Heart left ventricle (tissue), 16 donors: ENCODE data around the gene GFRA4. TPM values are rescaled to one million over a fixed set of nuclear protein-coding genes. Genes with fewer than 3 reads are reported as not detected.

Experiments
- ATAC-seq, 4 donors: fragments of 200-7000 bp; cut with Tn5 transposase; one replicate each; pipeline ENCODE4 v1.9.1; 2020 to 2022; ENCODE audit warnings: moderate library complexity in 4 of 4, mild to moderate bottlenecking in 3 of 4, moderate number of reproducible peaks in 1 of 4
- DNase-seq, 5 donors: peaks; one replicate each; pipeline ENCODE4 v3.0.0-alpha.2; 2020
- H3K27ac ChIP-seq, 12 donors: fragments of 200-600 bp; sonication (generic) in 4 of 12; one replicate each; pipeline versions ENCODE4 v1.5.0 to v1.8.0; 2016 to 2022; ENCODE audit warnings: mild to moderate bottlenecking in 2 of 12
- H3K27me3 ChIP-seq, 9 donors: fragments of 200-600 bp; sonication (generic) in 2 of 9; one replicate each; pipeline versions ENCODE4 v1.5.1 to v1.8.0; 2016 to 2022; ENCODE audit warnings: mild to moderate bottlenecking in 3 of 9
- H3K36me3 ChIP-seq, 9 donors: fragments of 200-600 bp; sonication (generic) in 2 of 9; one replicate each; pipeline versions ENCODE4 v1.5.0 to v1.8.0; 2018 to 2022; ENCODE audit warnings: mild to moderate bottlenecking in 2 of 9
- H3K4me1 ChIP-seq, 12 donors: fragments of 200-600 bp; sonication (generic) in 4 of 12; one replicate each; pipeline versions ENCODE4 v1.5.0 to v1.8.0; 2016 to 2022; ENCODE audit warnings: mild to moderate bottlenecking in 3 of 12
- H3K4me3 ChIP-seq, 12 donors: fragments of 200-600 bp; sonication (generic) in 4 of 12; one replicate each; pipeline versions ENCODE4 v1.5.0 to v1.8.0; 2017 to 2022; ENCODE audit warnings: mild to moderate bottlenecking in 9 of 12, moderate library complexity in 4 of 12
- H3K9me3 ChIP-seq, 12 donors: fragments of 200-600 bp; sonication (generic) in 4 of 12; one replicate each; pipeline versions ENCODE4 v1.5.0 to v1.8.0; 2016 to 2022; ENCODE audit warnings: mild to moderate bottlenecking in 1 of 12
- CTCF ChIP-seq, 12 donors: fragments of 200-600 bp; sonication (generic) in 4 of 12; IDR thresholded peaks; one replicate each; pipeline versions ENCODE4 v1.5.0 to v1.8.0; 2018 to 2022; ENCODE audit warnings: antibody characterized with exemption in 12 of 12, mild to moderate bottlenecking in 5 of 12
- POLR2A ChIP-seq, 2 donors: fragments of 450-650 bp; IDR thresholded peaks; one replicate each; pipeline ENCODE4 v1.6.1; 2017; ENCODE audit warnings: antibody characterized with exemption in 2 of 2, mild to moderate bottlenecking in 2 of 2, moderate library complexity in 2 of 2
- whole genome bisulfite sequencing, 4 donors: extraction: QIAGEN DNeasy Blood & Tissue Kit in 2 of 4; methylation state at CpG; one replicate each; pipeline versions ENCODE4 v1.1.5 to v1.1.7; 2013 to 2018; 5-methylcytosine and 5-hydroxymethylcytosine counted together
- intact Hi-C, 10 donors: fragments of 100-400 bp; cut with DNase I; formaldehyde crosslinking; loops; one replicate each; pipeline versions ENCODE4 v1.11.1 to v1.14.2; 2022
- polyA plus RNA-seq, 2 donors: library from polyadenylated mRNA; stranded (reverse); fragments of 200-250 nt; gene quantifications; one replicate each; pipeline ENCODE4 v1.2.3, GENCODE V29; 2013
- total RNA-seq, 9 donors: library from RNA; depleted of rRNA in 2 of 9; stranded (reverse); fragments of >200 nt in 2 of 9; fragmentation: NEBNext Ultra II Directional in 3 of 9; extraction: Animal tissue kit (Norgen Biotek cat#: 25700) in 3 of 9; gene quantifications; one replicate each; pipeline versions ENCODE4 v1.1.0 to v1.2.4, GENCODE V29; 2016 to 2023
- donor health status: ischemic (EF 13 %, LVEDD 7.1; RV severe dilation, severe dysfunction).
- donor health status: healthy with polysubstance abuse.
- donor health status: DM: no; HTN: yes; CAD: no.
- donor health status: DM: no; HTN: no; CAD: no.
- donor health status: ischemic (EF 25% LVEDD 6.9; RV normal size, moderate dysfunction).
- donor health status: ischemic (EF 25% LVEDD 5.7; RV mildly dilated, moderate dysfunction).
- donor health status: healthy.
- donor health status: DM: yes; HTN: yes; CAD: no.
- donor health status: ischemic (EF 35%, LVEDD 5.7; RV mildly dilated, moderate dysfunction).
- donor health status: nonischemic (EF 11% LVEDD 7.7; RV severe dilation, severe dysfunction).
- donor health status: DM: yes; HTN: yes; CAD: no.
- donor health status: PGD.
- donor health status: ischemic (EF 29% LVEDD 5.4; RV normal size, mild dysfunction).
- donor health status: nonischemic (EF 23%, LVEDD 6.1; RV moderate dilation, normal function).

GFRA4 gene
- total and polyA plus RNA-seq, 11 donors, result not detected

- H3K9me3 ChIP-seq, result no peaks in the 10 kb centered on the region
- H3K4me1 ChIP-seq, result peaks cover 0 to 15% (median 12%) of the 10 kb centered on the region in 12 donors
- peaks cover 0 to 6% (median 0%) of the 10 kb centered on the region in 9 donors for H3K27me3 ChIP-seq
- H3K27ac ChIP-seq, result peak overlapping the region in 8 of 12 donors; percentile 13 to 84 (median 56)
- intact Hi-C loops, result no loop called here
- 59 to 72% (median 64%) methylated on average over 2 of the region's 2 CpGs for WGBS, 4 donors
- ATAC-seq (peak; percentile 56 to 80 (median 74)), DNase-seq (peak in 1 of 5 donors; percentile 17)
- H3K36me3 ChIP-seq, result peaks cover 0 to 19% (median 0%) of the 10 kb centered on the region in 9 donors
- TF ChIP-seq CTCF (IDR thresholded peaks at IDR 0.05) (no peak), POLR2A (IDR thresholded peaks at IDR 0.05) (no peak)
- no peak overlapping the region for H3K4me3 ChIP-seq
Measured at GRCh38 chr20:3687655-3688054, 24.5 kb upstream of the GFRA4 start.

- ATAC-seq (peak; percentile 85 to 92 (median 90)), DNase-seq (peak; percentile 78 to 89 (median 85))
- Histone ChIP-seq H3K4me1 (peaks cover 0 to 21% (median 15%) of the 10 kb centered on the region in 12 donors), H3K27ac (peak overlapping the region in 9 of 12 donors; percentile 28 to 84 (median 59)), H3K9me3 (no peaks in the 10 kb centered on the region), H3K27me3 (peaks cover 0 to 12% (median 6%) of the 10 kb centered on the region in 9 donors), H3K36me3 (peaks cover 0 to 14% (median 0%) of the 10 kb centered on the region in 9 donors), H3K4me3 (no peak overlapping the region)
- WGBS, 4 donors, result 20 to 35% (median 25%) methylated on average over 9 of the region's 9 CpGs
- TF ChIP-seq CTCF (IDR thresholded peaks at IDR 0.05) (peak in 2 of 12 donors; percentile 7 to 19), POLR2A (IDR thresholded peaks at IDR 0.05) (no peak)
- intact Hi-C loops, result no loop called here
Measured at GRCh38 chr20:3686867-3687321, 23.7 kb upstream of the GFRA4 start.

- DNase-seq, result no peak
- Histone ChIP-seq H3K27ac (peak overlapping the region in 9 of 12 donors; percentile 34 to 78 (median 52)), H3K27me3 (peaks cover 0 to 17% (median 11%) of the 10 kb centered on the region in 9 donors), H3K9me3 (no peaks in the 10 kb centered on the region), H3K36me3 (peaks cover 0 to 9% (median 0%) of the 10 kb centered on the region in 9 donors), H3K4me1 (peaks cover 0 to 24% (median 16%) of the 10 kb centered on the region in 12 donors), H3K4me3 (no peak overlapping the region)
- no peak for ATAC-seq
- intact Hi-C loops, result no loop called here
- TF ChIP-seq CTCF (IDR thresholded peaks at IDR 0.05) (no peak), POLR2A (IDR thresholded peaks at IDR 0.05) (no peak)
- WGBS, 4 donors, result 61 to 78% (median 67%) methylated on average over 7 of the region's 7 CpGs
Measured at GRCh38 chr20:3686421-3686820, 23.2 kb upstream of the GFRA4 start.

- H3K9me3 ChIP-seq, result no peaks in the 10 kb centered on the region
- H3K27ac ChIP-seq, result peak overlapping the region in 1 of 12 donors; percentile 42
- peaks cover 0 to 28% (median 14%) of the 10 kb centered on the region in 9 donors for H3K27me3 ChIP-seq
- H3K36me3 ChIP-seq, result no peaks in the 10 kb centered on the region
- 73 to 85% (median 75%) methylated on average over 7 of the region's 7 CpGs for WGBS, 4 donors
- DNase-seq (no peak), ATAC-seq (no peak)
- H3K4me3 ChIP-seq, result no peak overlapping the region
- intact Hi-C loops, result no loop called here
- TF ChIP-seq CTCF (IDR thresholded peaks at IDR 0.05) (no peak), POLR2A (IDR thresholded peaks at IDR 0.05) (no peak)
- peaks cover 0 to 34% (median 19%) of the 10 kb centered on the region in 12 donors for H3K4me1 ChIP-seq
Measured at GRCh38 chr20:3685341-3685740, 22.1 kb upstream of the GFRA4 start.
